Heart right ventricle (tissue), 16 donors: ENCODE data around the gene LRRC75A. TPM values are rescaled to one million over a fixed set of nuclear protein-coding genes. Genes with fewer than 3 reads are reported as not detected.

ENCODE experiments used
- ATAC-seq, 8 donors: fragments of 200-7000 bp; cut with Tn5 transposase; one replicate each; pipeline ENCODE4 v1.9.1; 2020; ENCODE audit warnings: mild to moderate bottlenecking in 8 of 8, moderate library complexity in 8 of 8, moderate number of reproducible peaks in 1 of 8
- DNase-seq, 2 donors: peaks; one replicate each; pipeline ENCODE4 v3.0.0-alpha.2; 2020
- H3K27ac ChIP-seq, 10 donors: fragments of 200-600 bp; sonication (generic) in 2 of 10; one replicate each; pipeline versions ENCODE4 v1.5.0 to v1.8.0; 2020 to 2022; ENCODE audit warnings: mild to moderate bottlenecking in 3 of 10
- H3K27me3 ChIP-seq, 7 donors: fragments of 200-600 bp; one replicate each; pipeline ENCODE4 v1.8.0; 2021 to 2022; ENCODE audit warnings: mild to moderate bottlenecking in 2 of 7
- H3K36me3 ChIP-seq, 9 donors: fragments of 200-600 bp; sonication (generic) in 1 of 9; one replicate each; pipeline versions ENCODE4 v1.5.0 to v1.8.0; 2020 to 2022; ENCODE audit warnings: mild to moderate bottlenecking in 2 of 9
- H3K4me1 ChIP-seq, 9 donors: fragments of 200-600 bp; sonication (generic) in 1 of 9; one replicate each; pipeline versions ENCODE4 v1.5.0 to v1.8.0; 2020 to 2022; ENCODE audit warnings: mild to moderate bottlenecking in 4 of 9
- H3K4me3 ChIP-seq, 10 donors: fragments of 200-600 bp; sonication (generic) in 2 of 10; one replicate each; pipeline versions ENCODE4 v1.5.0 to v1.8.0; 2020 to 2022; ENCODE audit warnings: mild to moderate bottlenecking in 7 of 10, moderate library complexity in 2 of 10
- H3K9me3 ChIP-seq, 11 donors: fragments of 200-600 bp in 10 of 11; sonication (generic) in 2 of 11; one replicate each; pipeline versions ENCODE4 v1.5.0 to v1.8.0; 2013 to 2022; ENCODE audit warnings: mild to moderate bottlenecking in 2 of 11, control low read depth in 1 of 11, moderate library complexity in 1 of 11
- whole genome bisulfite sequencing, 2 donors: extraction: QIAGEN DNeasy Blood & Tissue Kit; methylation state at CpG; one replicate each; pipeline ENCODE4 v1.1.7; 2013; ENCODE audit warnings: inconsistent platforms in 1 of 2; 5-methylcytosine and 5-hydroxymethylcytosine counted together
- intact Hi-C, 10 donors: fragments of 100-400 bp; cut with DNase I; formaldehyde crosslinking; loops; one replicate each; pipeline versions ENCODE4 v1.11.1 to v1.14.2; 2022
- polyA plus RNA-seq, 2 donors: library from polyadenylated mRNA; stranded (reverse); fragments of 200-250 nt; gene quantifications; one replicate each; pipeline ENCODE4 v1.2.3, GENCODE V29; 2013
- total RNA-seq, 10 donors: library from RNA; stranded (reverse); fragmentation: NEBNext Ultra II Directional in 3 of 10; extraction: Animal tissue kit (Norgen Biotek cat#: 25700) in 3 of 10; gene quantifications; one replicate each; pipeline versions ENCODE4 v1.2.1 to v1.2.4, GENCODE V29; 2021 to 2023
- TF ChIP-seq, protein P1 (sequence below), 9 donors: fragments of 200-600 bp; sonication (generic) in 2 of 9; IDR thresholded peaks; one replicate each; pipeline versions ENCODE4 v1.5.0 to v1.8.0; 2021 to 2022; ENCODE audit warnings: antibody characterized with exemption in 9 of 9, mild to moderate bottlenecking in 5 of 9, moderate library complexity in 1 of 9
- donor health status: Arrhythmogenic right ventricular cardiomyopathy.
- donor health status: ischemic (EF 13 %, LVEDD 7.1; RV severe dilation, severe dysfunction).
- donor health status: healthy with polysubstance abuse.
- donor health status: DM: no; HTN: yes; CAD: no.
- donor health status: DM: no; HTN: no; CAD: no.
- donor health status: ischemic (EF 25% LVEDD 6.9; RV normal size, moderate dysfunction).
- donor health status: ischemic (EF 25% LVEDD 5.7; RV mildly dilated, moderate dysfunction).
- donor health status: healthy.
- donor health status: DM: yes; HTN: yes; CAD: no.
- donor health status: Ischemic cardiomyopathy.
- donor health status: ischemic (EF 35%, LVEDD 5.7; RV mildly dilated, moderate dysfunction).
- donor health status: nonischemic (EF 11% LVEDD 7.7; RV severe dilation, severe dysfunction).
- donor health status: DM: yes; HTN: yes; CAD: no.
- donor health status: PGD.
- donor health status: ischemic (EF 29% LVEDD 5.4; RV normal size, mild dysfunction).
- donor health status: nonischemic (EF 23%, LVEDD 6.1; RV moderate dilation, normal function).

The LRRC75A gene
- total and polyA plus RNA-seq, 12 donors, result 0.34 to 1.3 (median 0.58) TPM

DNA sequence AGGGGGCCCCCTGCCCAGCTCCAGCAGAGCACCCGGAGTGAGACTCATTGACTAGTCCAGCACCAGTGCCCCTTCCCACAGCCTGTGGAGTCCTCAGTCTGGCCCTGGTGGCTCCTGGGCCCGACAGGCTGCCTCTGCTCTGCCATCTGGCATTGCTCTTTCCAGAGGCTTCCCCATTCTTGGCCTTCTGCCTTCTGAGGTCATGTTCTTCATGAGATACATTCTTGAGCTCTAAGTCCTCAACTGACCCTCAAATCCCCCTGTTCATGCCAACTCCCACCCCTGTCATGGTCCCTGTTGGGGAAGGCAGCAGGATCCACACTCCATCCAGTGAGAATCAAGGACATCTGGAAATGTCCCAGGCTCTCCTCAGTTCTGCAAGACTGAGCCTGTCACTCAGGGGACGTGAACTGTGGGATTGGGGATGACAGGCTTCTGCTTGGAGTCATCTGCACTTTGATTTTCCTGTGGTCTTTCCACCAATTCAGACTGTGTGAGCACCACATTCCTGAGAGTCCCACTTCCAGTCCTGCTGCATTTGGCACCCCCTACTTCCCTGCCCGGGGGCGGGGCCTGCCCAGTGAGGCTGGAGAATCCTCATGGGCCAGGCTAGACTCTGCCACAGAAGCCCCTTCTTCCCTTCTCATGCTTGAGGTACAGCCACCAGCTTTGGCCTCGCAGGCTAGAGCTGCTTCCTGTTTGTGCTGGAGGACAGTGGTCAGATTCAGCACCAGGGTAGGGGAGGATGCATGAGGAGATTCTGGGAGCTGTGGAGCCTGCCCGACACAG, 73.9 kb downstream of the LRRC75A start:
- intact Hi-C loops, result loop anchor here in 2 of 10 donors (2.0 to 10.0 kb wide), 3 partner anchors 33 to 53 kb away; partner anchors contain the start of gene UBB (in 1 of the 2)
- no peak overlapping the region for H3K4me3 ChIP-seq
- H3K9me3 ChIP-seq, result no peaks in the 10 kb centered on the region
- H3K27ac ChIP-seq, result peak overlapping the region in 5 of 10 donors; percentile 26 to 97 (median 64)
- WGBS, 2 donors, result 66 to 70% methylated on average over 7 of the region's 7 CpGs
- H3K36me3 ChIP-seq, result peaks cover 0 to 56% (median 6%) of the 10 kb centered on the region in 9 donors
- DNase-seq, result no peak
- no peaks in the 10 kb centered on the region for H3K27me3 ChIP-seq
- peaks cover 0 to 54% (median 31%) of the 10 kb centered on the region in 9 donors for H3K4me1 ChIP-seq
- TF ChIP-seq, protein P1, sequence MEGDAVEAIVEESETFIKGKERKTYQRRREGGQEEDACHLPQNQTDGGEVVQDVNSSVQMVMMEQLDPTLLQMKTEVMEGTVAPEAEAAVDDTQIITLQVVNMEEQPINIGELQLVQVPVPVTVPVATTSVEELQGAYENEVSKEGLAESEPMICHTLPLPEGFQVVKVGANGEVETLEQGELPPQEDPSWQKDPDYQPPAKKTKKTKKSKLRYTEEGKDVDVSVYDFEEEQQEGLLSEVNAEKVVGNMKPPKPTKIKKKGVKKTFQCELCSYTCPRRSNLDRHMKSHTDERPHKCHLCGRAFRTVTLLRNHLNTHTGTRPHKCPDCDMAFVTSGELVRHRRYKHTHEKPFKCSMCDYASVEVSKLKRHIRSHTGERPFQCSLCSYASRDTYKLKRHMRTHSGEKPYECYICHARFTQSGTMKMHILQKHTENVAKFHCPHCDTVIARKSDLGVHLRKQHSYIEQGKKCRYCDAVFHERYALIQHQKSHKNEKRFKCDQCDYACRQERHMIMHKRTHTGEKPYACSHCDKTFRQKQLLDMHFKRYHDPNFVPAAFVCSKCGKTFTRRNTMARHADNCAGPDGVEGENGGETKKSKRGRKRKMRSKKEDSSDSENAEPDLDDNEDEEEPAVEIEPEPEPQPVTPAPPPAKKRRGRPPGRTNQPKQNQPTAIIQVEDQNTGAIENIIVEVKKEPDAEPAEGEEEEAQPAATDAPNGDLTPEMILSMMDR (IDR thresholded peaks at IDR 0.05), result no peak
- peak in 1 of 8 donors; percentile 32 for ATAC-seq

DNA sequence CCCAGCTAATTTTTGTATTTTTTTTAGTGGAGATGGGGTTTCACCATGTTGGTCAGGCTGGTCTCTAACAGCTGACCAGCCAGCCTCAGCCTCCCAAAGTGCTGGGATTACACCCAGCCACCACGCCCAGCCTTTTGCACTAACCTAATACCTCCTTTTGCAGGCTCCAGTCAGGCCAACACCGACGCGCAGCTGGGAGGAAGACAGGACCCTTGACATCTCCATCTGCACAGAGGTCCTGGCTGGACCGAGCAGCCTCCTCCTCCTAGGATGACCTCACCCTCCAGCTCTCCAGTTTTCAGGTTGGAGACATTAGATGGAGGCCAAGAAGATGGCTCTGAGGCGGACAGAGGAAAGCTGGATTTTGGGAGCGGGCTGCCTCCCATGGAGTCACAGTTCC, 74.6 kb downstream of the LRRC75A start:
- Histone ChIP-seq H3K4me1 (peaks cover 0 to 54% (median 31%) of the 10 kb centered on the region in 9 donors), H3K27ac (peak overlapping the region in 8 of 10 donors; percentile 78 to 97 (median 94))
- ATAC-seq, result no peak

DNA sequence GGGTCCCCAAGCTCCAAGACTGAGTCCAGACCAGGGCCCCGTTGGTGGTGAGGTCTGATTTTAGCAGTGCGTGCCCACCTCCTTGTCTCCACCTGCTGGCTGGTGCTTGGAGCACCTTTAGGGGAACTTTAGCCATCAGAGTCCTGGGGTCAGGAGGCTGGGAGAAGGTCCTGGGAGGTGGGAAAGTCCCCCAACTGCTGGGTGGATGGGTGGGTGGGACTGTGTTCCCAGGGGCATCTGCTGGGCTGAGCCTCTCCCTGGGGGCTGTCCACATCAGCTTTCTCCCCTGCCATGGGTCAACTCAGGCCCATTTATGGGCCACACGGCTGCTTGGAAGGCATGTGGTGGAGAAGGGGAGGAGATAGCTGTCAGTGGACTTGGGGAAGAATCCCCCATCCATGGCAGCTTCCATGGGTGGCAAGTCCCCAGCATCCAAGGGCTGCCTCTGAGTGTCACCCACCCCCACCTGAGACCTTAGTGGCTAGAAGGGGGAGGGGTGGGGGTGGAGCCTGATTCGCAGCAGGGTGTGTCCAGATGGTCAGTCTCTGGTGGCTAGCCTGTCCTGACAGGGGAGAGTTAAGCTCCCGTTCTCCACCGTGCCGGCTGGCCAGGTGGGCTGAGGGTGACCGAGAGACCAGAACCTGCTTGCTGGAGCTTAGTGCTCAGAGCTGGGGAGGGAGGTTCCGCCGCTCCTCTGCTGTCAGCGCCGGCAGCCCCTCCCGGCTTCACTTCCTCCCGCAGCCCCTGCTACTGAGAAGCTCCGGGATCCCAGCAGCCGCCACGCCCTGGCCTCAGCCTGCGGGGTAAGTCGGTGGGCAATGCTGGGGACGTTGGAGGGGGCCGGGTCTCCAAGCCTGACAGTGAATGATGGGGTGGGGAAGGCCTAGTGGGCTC, 76.7 kb downstream of the LRRC75A start, which contains the start of gene TRPV2:
Gene TRPV2 (plus strand): TSS at position 541 of the 894 bp plus-strand sequence. CDS start 2,098 bp downstream, outside the sequence.
- peak; percentile 32 to 82 (median 68) for ATAC-seq
- DNase-seq, result peak in 1 of 2 donors; percentile 58
- intact Hi-C loops, result loop anchor here in 2 of 10 donors (5.0 to 10.0 kb wide), 2 partner anchors 33 to 50 kb away; partner anchors contain the start of gene UBB (in 1 of the 2)

More for the DNA sequence above, 74.6 kb downstream of the LRRC75A start:
- DNase-seq, result no peak
- H3K4me3 ChIP-seq, result no peak overlapping the region
- TF ChIP-seq, protein P1 (IDR thresholded peaks at IDR 0.05), result no peak
- no peaks in the 10 kb centered on the region for H3K27me3 ChIP-seq
- peaks cover 0 to 49% (median 6%) of the 10 kb centered on the region in 9 donors for H3K36me3 ChIP-seq
- H3K9me3 ChIP-seq, result no peaks in the 10 kb centered on the region
- WGBS, 2 donors, result 90 to 92% methylated on average over 7 of the region's 7 CpGs
- intact Hi-C loops, result loop anchor here in 2 of 10 donors (2.0 to 10.0 kb wide), 3 partner anchors 33 to 53 kb away; partner anchors contain the start of gene UBB (in 1 of the 2)

More for the DNA sequence above, 76.7 kb downstream of the LRRC75A start, which contains the start of gene TRPV2:
- TF ChIP-seq, protein P1 (IDR thresholded peaks at IDR 0.05), result peak in 7 of 9 donors; percentile 24 to 49 (median 34)
- Histone ChIP-seq H3K27ac (peak within 1 kb of the TSS; percentile 78 to 97 (median 92)), H3K36me3 (peaks cover 0 to 30% (median 6%) of the 10 kb centered on the region in 9 donors), H3K4me1 (peaks cover 0 to 49% (median 31%) of the 10 kb centered on the region in 9 donors), H3K4me3 (peak within 1 kb of the TSS; percentile 39 to 79 (median 66)), H3K9me3 (no peaks in the 10 kb centered on the region), H3K27me3 (no peaks in the 10 kb centered on the region)
- WGBS, 2 donors, result 14 to 18% methylated on average over 21 of the region's 21 CpGs
